ENCODE measurements around the gene ZNF564.

DNA sequence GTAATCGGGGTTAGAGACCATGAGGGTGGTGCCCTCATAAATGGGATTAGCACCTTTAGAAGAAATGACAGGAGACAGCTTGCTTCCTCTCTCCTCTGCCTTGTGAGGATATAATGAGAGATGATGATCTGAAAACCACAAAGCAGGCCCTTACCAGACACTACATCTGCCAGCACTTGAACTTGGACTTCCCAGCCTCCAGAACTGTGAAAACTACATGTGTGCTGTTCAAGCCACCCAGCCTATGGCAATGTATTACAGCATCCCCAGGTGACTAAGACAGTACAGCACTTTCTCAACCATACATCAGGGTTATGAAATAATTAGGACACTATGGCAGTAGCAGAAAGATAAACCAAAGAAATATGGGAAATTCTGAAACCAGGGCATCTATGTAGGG is 7.4 kb downstream of the ZNF564 start:
- TF ChIP-seq, protein P1, sequence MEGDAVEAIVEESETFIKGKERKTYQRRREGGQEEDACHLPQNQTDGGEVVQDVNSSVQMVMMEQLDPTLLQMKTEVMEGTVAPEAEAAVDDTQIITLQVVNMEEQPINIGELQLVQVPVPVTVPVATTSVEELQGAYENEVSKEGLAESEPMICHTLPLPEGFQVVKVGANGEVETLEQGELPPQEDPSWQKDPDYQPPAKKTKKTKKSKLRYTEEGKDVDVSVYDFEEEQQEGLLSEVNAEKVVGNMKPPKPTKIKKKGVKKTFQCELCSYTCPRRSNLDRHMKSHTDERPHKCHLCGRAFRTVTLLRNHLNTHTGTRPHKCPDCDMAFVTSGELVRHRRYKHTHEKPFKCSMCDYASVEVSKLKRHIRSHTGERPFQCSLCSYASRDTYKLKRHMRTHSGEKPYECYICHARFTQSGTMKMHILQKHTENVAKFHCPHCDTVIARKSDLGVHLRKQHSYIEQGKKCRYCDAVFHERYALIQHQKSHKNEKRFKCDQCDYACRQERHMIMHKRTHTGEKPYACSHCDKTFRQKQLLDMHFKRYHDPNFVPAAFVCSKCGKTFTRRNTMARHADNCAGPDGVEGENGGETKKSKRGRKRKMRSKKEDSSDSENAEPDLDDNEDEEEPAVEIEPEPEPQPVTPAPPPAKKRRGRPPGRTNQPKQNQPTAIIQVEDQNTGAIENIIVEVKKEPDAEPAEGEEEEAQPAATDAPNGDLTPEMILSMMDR (IDR thresholded peaks at IDR 0.05) = no peak
- no peak for TF ChIP-seq POLR2A (IDR thresholded peaks at IDR 0.05)

Measured in ovary (tissue), 3 donors.